Skeletal muscle tissue (tissue), 4 donors: ENCODE results near the gene PBOV1. TPM values are rescaled to one million over a fixed set of nuclear protein-coding genes. Genes with fewer than 3 reads are reported as not detected.

ENCODE experiments used
- H3K27ac ChIP-seq: one replicate; pipeline ENCODE4 v1.7.0; 2013; ENCODE audit warnings: mild to moderate bottlenecking, low read depth, low read length, inconsistent platforms
- H3K27me3 ChIP-seq, 3 donors: one replicate each; pipeline ENCODE4 v1.7.0; 2013; ENCODE audit warnings: low read length in 3 of 3; ENCODE audit not compliant: control insufficient read depth in 3 of 3, insufficient read depth in 3 of 3
- H3K36me3 ChIP-seq, 3 donors: one replicate each; pipeline ENCODE4 v1.7.0; 2013; ENCODE audit warnings: low read length in 3 of 3; ENCODE audit not compliant: control insufficient read depth in 3 of 3, insufficient read depth in 3 of 3
- H3K4me1 ChIP-seq, 3 donors: one replicate each; pipeline ENCODE4 v1.7.0; 2013; ENCODE audit warnings: low read length in 3 of 3, mild to moderate bottlenecking in 3 of 3; ENCODE audit not compliant: control insufficient read depth in 3 of 3, insufficient read depth in 3 of 3
- H3K4me3 ChIP-seq, 3 donors: one replicate each; pipeline ENCODE4 v1.7.0; 2013; ENCODE audit warnings: low read length in 3 of 3
- H3K9ac ChIP-seq, 3 donors: one replicate each; pipeline ENCODE4 v1.7.0; 2013; ENCODE audit warnings: low read length in 3 of 3, mild to moderate bottlenecking in 3 of 3, moderate library complexity in 2 of 3, low read depth in 1 of 3
- H3K9me3 ChIP-seq, 3 donors: one replicate each; pipeline ENCODE4 v1.7.0; 2013; ENCODE audit warnings: low read length in 3 of 3; ENCODE audit not compliant: control insufficient read depth in 3 of 3
- total RNA-seq: library from RNA; depleted of rRNA; stranded (reverse); fragments of >200 nt; gene quantifications from one replicate; pipeline ENCODE4 v1.2.3, GENCODE V29; 2014
- donor health status: Osteomylitis.

Gene PBOV1
- total RNA-seq, 1 donor from 2014 or later, result not detected

GRCh38 chr6:138211601-138212000, 6.7 kb downstream of the PBOV1 start:
- Histone ChIP-seq H3K4me3 (no peak overlapping the region), H3K36me3 (no peaks in the 10 kb centered on the region), H3K27me3 (no peaks in the 10 kb centered on the region), H3K27ac (no peak overlapping the region), H3K9ac (no peak overlapping the region), H3K9me3 (no peaks in the 10 kb centered on the region), H3K4me1 (peaks cover 0 to 3% (median 2%) of the 10 kb centered on the region in 3 donors)

GRCh38 chr6:138211048-138211581, 7.2 kb downstream of the PBOV1 start:
- no peak overlapping the region for H3K4me3 ChIP-seq
- H3K36me3 ChIP-seq, result no peaks in the 10 kb centered on the region
- no peaks in the 10 kb centered on the region for H3K27me3 ChIP-seq
- H3K4me1 ChIP-seq, result peaks cover 0 to 5% (median 4%) of the 10 kb centered on the region in 3 donors
- no peaks in the 10 kb centered on the region for H3K9me3 ChIP-seq
- no peak overlapping the region for H3K27ac ChIP-seq
- no peak overlapping the region for H3K9ac ChIP-seq

GRCh38 chr6:138206862-138207261, 11.4 kb downstream of the PBOV1 start:
- no peaks in the 10 kb centered on the region for H3K27me3 ChIP-seq
- H3K4me1 ChIP-seq, result peaks cover 0 to 5% (median 4%) of the 10 kb centered on the region in 3 donors
- H3K9ac ChIP-seq, result no peak overlapping the region
- no peak overlapping the region for H3K27ac ChIP-seq
- no peaks in the 10 kb centered on the region for H3K9me3 ChIP-seq
- H3K36me3 ChIP-seq, result no peaks in the 10 kb centered on the region
- no peak overlapping the region for H3K4me3 ChIP-seq

- no peaks in the 10 kb centered on the region for H3K27me3 ChIP-seq
- no peak overlapping the region for H3K27ac ChIP-seq
- H3K9ac ChIP-seq, result no peak overlapping the region
Observed at GRCh38 chr6:138205437-138206094, 12.7 kb downstream of the PBOV1 start.

GRCh38 chr6:138204792-138205384, 13.4 kb downstream of the PBOV1 start:
- Histone ChIP-seq H3K4me1 (peaks cover 0 to 5% (median 4%) of the 10 kb centered on the region in 3 donors), H3K27ac (no peak overlapping the region), H3K36me3 (no peaks in the 10 kb centered on the region)

More at GRCh38 chr6:138205437-138206094, 12.7 kb downstream of the PBOV1 start:
- H3K36me3 ChIP-seq, result no peaks in the 10 kb centered on the region
- H3K4me3 ChIP-seq, result no peak overlapping the region
- no peaks in the 10 kb centered on the region for H3K9me3 ChIP-seq
- H3K4me1 ChIP-seq, result peaks cover 0 to 5% (median 4%) of the 10 kb centered on the region in 3 donors

GRCh38 chr6:138204303-138204702, 14.0 kb downstream of the PBOV1 start:
- H3K4me1 ChIP-seq, result peaks cover 0 to 5% (median 4%) of the 10 kb centered on the region in 3 donors
- no peak overlapping the region for H3K9ac ChIP-seq
- no peaks in the 10 kb centered on the region for H3K36me3 ChIP-seq
- H3K27me3 ChIP-seq, result no peaks in the 10 kb centered on the region
- no peak overlapping the region for H3K27ac ChIP-seq
- no peak overlapping the region for H3K4me3 ChIP-seq
- H3K9me3 ChIP-seq, result no peaks in the 10 kb centered on the region

More at GRCh38 chr6:138204792-138205384, 13.4 kb downstream of the PBOV1 start:
- Histone ChIP-seq H3K27me3 (no peaks in the 10 kb centered on the region), H3K9ac (no peak overlapping the region), H3K9me3 (no peaks in the 10 kb centered on the region), H3K4me3 (no peak overlapping the region)

- Histone ChIP-seq H3K36me3 (no peaks in the 10 kb centered on the region), H3K27me3 (no peaks in the 10 kb centered on the region), H3K4me3 (no peak overlapping the region)
Observed at GRCh38 chr6:138203315-138203714, 15.0 kb downstream of the PBOV1 start.

GRCh38 chr6:138201836-138202235, 16.5 kb downstream of the PBOV1 start:
- no peak overlapping the region for H3K4me3 ChIP-seq
- no peaks in the 10 kb centered on the region for H3K27me3 ChIP-seq
- peaks cover 0 to 5% (median 4%) of the 10 kb centered on the region in 3 donors for H3K4me1 ChIP-seq
- no peaks in the 10 kb centered on the region for H3K9me3 ChIP-seq
- H3K27ac ChIP-seq, result no peak overlapping the region
- no peak overlapping the region for H3K9ac ChIP-seq
- no peaks in the 10 kb centered on the region for H3K36me3 ChIP-seq

More at GRCh38 chr6:138203315-138203714, 15.0 kb downstream of the PBOV1 start:
- no peak overlapping the region for H3K27ac ChIP-seq
- H3K4me1 ChIP-seq, result peaks cover 0 to 5% (median 4%) of the 10 kb centered on the region in 3 donors
- no peak overlapping the region for H3K9ac ChIP-seq
- H3K9me3 ChIP-seq, result no peaks in the 10 kb centered on the region

GRCh38 chr6:138198430-138199091, 19.7 kb downstream of the PBOV1 start:
- no peak overlapping the region for H3K4me3 ChIP-seq
- H3K27me3 ChIP-seq, result no peaks in the 10 kb centered on the region
- no peaks in the 10 kb centered on the region for H3K36me3 ChIP-seq
- H3K9me3 ChIP-seq, result no peaks in the 10 kb centered on the region
- no peaks in the 10 kb centered on the region for H3K4me1 ChIP-seq
- H3K9ac ChIP-seq, result no peak overlapping the region
- no peak overlapping the region for H3K27ac ChIP-seq

- H3K27me3 ChIP-seq, result no peaks in the 10 kb centered on the region
- no peaks in the 10 kb centered on the region for H3K9me3 ChIP-seq
- no peak overlapping the region for H3K27ac ChIP-seq
- no peaks in the 10 kb centered on the region for H3K4me1 ChIP-seq
- no peak overlapping the region for H3K9ac ChIP-seq
- no peaks in the 10 kb centered on the region for H3K36me3 ChIP-seq
- no peak overlapping the region for H3K4me3 ChIP-seq
Observed at GRCh38 chr6:138197570-138197969, 20.7 kb downstream of the PBOV1 start.
